Suprapubic skin (tissue), 4 donors: ENCODE measurements around the gene HEYL.

Experiments used
- CTCF ChIP-seq, 2 donors: fragments of 200-600 bp in 1 of 2; fragments of 450-650 bp in 1 of 2; sonication (generic) in 1 of 2; IDR thresholded peaks; one replicate each; pipeline ENCODE4 v1.5.1; 2016 to 2019; ENCODE audit warnings: antibody characterized with exemption in 2 of 2, mild to moderate bottlenecking in 1 of 2, moderate library complexity in 1 of 2
- POLR2A ChIP-seq, 2 donors: fragments of 450-650 bp; IDR thresholded peaks; one replicate each; pipeline ENCODE4 v1.6.1; 2017; ENCODE audit warnings: antibody characterized with exemption in 2 of 2, mild to moderate bottlenecking in 2 of 2, moderate library complexity in 2 of 2
- POLR2AphosphoS5 ChIP-seq, 3 donors: sonication (generic); formaldehyde crosslinking; IDR thresholded peaks; one replicate each; pipeline ENCODE4 v1.6.1; 2017; ENCODE audit warnings: antibody characterized with exemption in 3 of 3

GRCh38 chr1:39683591-39684312 is 44.3 kb upstream of the HEYL start:
- no peak for TF ChIP-seq POLR2AphosphoS5 (IDR thresholded peaks at IDR 0.05)
- no peak for TF ChIP-seq CTCF (IDR thresholded peaks at IDR 0.05)
- TF ChIP-seq POLR2A (IDR thresholded peaks at IDR 0.05) = no peak
